SU-DHL-6 (cell line): ENCODE results near the gene APRT.

ENCODE experiments used
- H2AFZ ChIP-seq: fragments of 200-600 bp; sonication (generic); 2 replicates; pipeline ENCODE4 v1.6.1; 2014; ENCODE audit warnings: low read depth, mild to moderate bottlenecking, moderate library complexity, mixed read lengths, antibody characterized with exemption, low read length; ENCODE audit not compliant: severe bottlenecking
- H3F3A ChIP-seq: fragments of 200-600 bp; shearing (Covaris generic); 2 replicates; pipeline ENCODE4 v1.6.0; 2016; ENCODE audit warnings: antibody characterized with exemption, mild to moderate bottlenecking; ENCODE audit not compliant: insufficient read depth
- H3K27ac ChIP-seq: fragments of 200-600 bp; sonication (generic); 2 replicates; pipeline ENCODE4 v1.5.1; 2016; ENCODE audit warnings: low read depth, mild to moderate bottlenecking, low read length, moderate library complexity, mixed read lengths
- H3K27me3 ChIP-seq: fragments of 200-600 bp; sonication (generic), shearing (Covaris generic); 2 replicates; pipeline ENCODE4 v1.6.0; 2014; ENCODE audit warnings: mild to moderate bottlenecking, low read length
- H3K36me3 ChIP-seq: fragments of 200-600 bp; sonication (generic); 2 replicates; pipeline ENCODE4 v1.6.1; 2014; ENCODE audit warnings: mild to moderate bottlenecking, low read length, mixed read lengths
- H3K4me2 ChIP-seq: fragments of 300-600, 200-600 bp; shearing (Covaris generic), sonication (generic); 2 replicates; pipeline ENCODE4 v1.6.0; 2014; ENCODE audit warnings: low read length, low read depth, mild to moderate bottlenecking; ENCODE audit not compliant: poor library complexity, severe bottlenecking
- H3K4me3 ChIP-seq: fragments of 200-600 bp; sonication (generic); 2 replicates; pipeline ENCODE4 v1.5.1; 2014; ENCODE audit warnings: antibody characterized with exemption, low read length, mild to moderate bottlenecking, mixed read lengths; ENCODE audit not compliant: insufficient read depth, poor library complexity, severe bottlenecking
- H3K79me2 ChIP-seq: fragments of 200-600 bp; sonication (generic); 2 replicates; pipeline ENCODE4 v1.6.1; 2014; ENCODE audit warnings: mild to moderate bottlenecking, low read length, moderate library complexity; ENCODE audit not compliant: insufficient read depth
- H3K9ac ChIP-seq: fragments of 200-600 bp; sonication (generic); 2 replicates; pipeline ENCODE4 v1.7.0; 2014; ENCODE audit warnings: mild to moderate bottlenecking, low read length
- H3K9me2 ChIP-seq: fragments of 200-600 bp; sonication (generic); replicated peaks from 2 replicates; pipeline ENCODE4 v1.6.1; 2014; ENCODE audit warnings: low read length; ENCODE audit not compliant: insufficient read depth
- H3K9me3 ChIP-seq: fragments of 200-600 bp; sonication (generic); 2 replicates; pipeline ENCODE4 v1.6.1; 2014; ENCODE audit warnings: low read length, mixed read lengths; ENCODE audit not compliant: insufficient read depth
- H4K20me1 ChIP-seq: fragments of 200-600 bp; sonication (generic); 2 replicates; pipeline ENCODE4 v1.6.1; 2014; ENCODE audit warnings: low read depth, mild to moderate bottlenecking, antibody characterized with exemption, low read length, moderate library complexity, mixed read lengths
- EZH2phosphoT487 ChIP-seq: fragments of 200-600 bp; sonication (generic), shearing (Covaris generic); conservative IDR thresholded peaks from 2 replicates; pipeline ENCODE4 v1.6.1; 2018; ENCODE audit warnings: mild to moderate bottlenecking, antibody characterized with exemption, low read length, moderate library complexity, mixed read lengths
- TF ChIP-seq, protein P1 (sequence below): fragments of 200-600 bp; sonication (generic); IDR thresholded peaks from one replicate; pipeline ENCODE4 v1.5.1; 2017; ENCODE audit warnings: antibody characterized with exemption, mild to moderate bottlenecking, low read length, moderate library complexity; ENCODE audit not compliant: insufficient read depth, poor library complexity, severe bottlenecking

The APRT gene

GRCh38 chr16:88806491-88807111 is 5.1 kb downstream of the APRT start:
- Histone ChIP-seq H4K20me1 (no peaks in the 10 kb centered on the region), H3K27me3 (no peaks in the 10 kb centered on the region), H3F3A (peaks cover 45% of the 10 kb centered on the region), H3K9ac (no peak overlapping the region), H3K9me3 (no peaks in the 10 kb centered on the region), H3K9me2 (no peaks in the 10 kb centered on the region), H3K36me3 (no peaks in the 10 kb centered on the region), H3K4me3 (no peak overlapping the region), H3K79me2 (peaks cover 25% of the 10 kb centered on the region), H3K27ac (no peak overlapping the region), H2AFZ (no peak overlapping the region), H3K4me2 (no peak overlapping the region)
- TF ChIP-seq, protein P1, sequence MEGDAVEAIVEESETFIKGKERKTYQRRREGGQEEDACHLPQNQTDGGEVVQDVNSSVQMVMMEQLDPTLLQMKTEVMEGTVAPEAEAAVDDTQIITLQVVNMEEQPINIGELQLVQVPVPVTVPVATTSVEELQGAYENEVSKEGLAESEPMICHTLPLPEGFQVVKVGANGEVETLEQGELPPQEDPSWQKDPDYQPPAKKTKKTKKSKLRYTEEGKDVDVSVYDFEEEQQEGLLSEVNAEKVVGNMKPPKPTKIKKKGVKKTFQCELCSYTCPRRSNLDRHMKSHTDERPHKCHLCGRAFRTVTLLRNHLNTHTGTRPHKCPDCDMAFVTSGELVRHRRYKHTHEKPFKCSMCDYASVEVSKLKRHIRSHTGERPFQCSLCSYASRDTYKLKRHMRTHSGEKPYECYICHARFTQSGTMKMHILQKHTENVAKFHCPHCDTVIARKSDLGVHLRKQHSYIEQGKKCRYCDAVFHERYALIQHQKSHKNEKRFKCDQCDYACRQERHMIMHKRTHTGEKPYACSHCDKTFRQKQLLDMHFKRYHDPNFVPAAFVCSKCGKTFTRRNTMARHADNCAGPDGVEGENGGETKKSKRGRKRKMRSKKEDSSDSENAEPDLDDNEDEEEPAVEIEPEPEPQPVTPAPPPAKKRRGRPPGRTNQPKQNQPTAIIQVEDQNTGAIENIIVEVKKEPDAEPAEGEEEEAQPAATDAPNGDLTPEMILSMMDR: no peak
- TF ChIP-seq EZH2phosphoT487: no peak

DNA sequence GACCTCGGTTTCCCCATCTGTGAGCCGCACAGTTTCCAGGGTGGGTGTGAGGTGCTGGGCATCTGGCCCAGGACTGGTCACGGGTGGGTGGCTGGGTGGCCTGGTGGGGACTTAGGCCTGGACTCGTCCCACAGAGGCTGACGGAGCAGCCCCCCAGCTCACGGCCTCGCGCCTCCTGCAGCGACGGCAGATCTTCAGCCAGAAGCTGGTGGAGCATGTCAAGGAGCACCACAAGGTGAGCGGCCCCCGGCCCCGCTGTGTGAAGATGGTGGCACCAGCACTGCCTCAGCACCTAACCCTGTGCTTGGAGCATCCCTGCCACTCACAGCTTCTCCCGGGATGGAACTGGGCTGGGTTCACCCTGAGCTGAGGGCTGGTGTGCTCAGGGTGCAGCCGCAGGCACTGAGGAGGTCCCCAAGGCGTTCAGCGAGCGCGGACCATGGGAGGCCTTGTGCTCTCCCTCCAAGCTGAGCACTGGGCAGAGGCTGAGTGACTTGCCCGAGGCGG is 5.8 kb downstream of the APRT start:
- Histone ChIP-seq H3K27ac (no peak overlapping the region), H3K27me3 (no peaks in the 10 kb centered on the region), H3K36me3 (no peaks in the 10 kb centered on the region), H3F3A (peaks cover 44% of the 10 kb centered on the region), H3K4me3 (no peak overlapping the region), H2AFZ (no peak overlapping the region), H3K79me2 (peaks cover 22% of the 10 kb centered on the region), H3K9me2 (no peaks in the 10 kb centered on the region), H3K4me2 (no peak overlapping the region), H3K9me3 (no peaks in the 10 kb centered on the region), H3K9ac (no peak overlapping the region), H4K20me1 (no peaks in the 10 kb centered on the region)
- TF ChIP-seq, protein P1: no peak
- TF ChIP-seq EZH2phosphoT487: no peak

DNA sequence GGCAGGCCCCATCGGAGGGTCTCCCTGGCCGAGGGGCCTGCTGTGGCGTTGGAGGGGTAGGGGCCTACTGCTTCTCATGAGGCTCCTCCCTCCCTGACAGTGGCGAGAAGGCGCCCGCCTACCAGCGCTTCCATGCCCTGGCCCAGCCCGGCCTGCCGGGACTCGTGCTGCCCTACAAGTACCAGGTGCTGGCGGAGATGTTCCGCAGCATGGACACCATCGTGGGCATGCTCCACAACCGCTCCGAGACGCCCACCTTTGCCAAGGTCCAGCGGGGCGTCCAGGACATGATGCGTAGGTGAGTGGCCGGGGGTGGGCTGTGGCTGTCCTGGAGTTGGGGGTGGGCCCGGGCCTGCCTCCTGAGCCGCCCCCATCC is 6.4 kb downstream of the APRT start:
- Histone ChIP-seq H2AFZ (no peak overlapping the region), H3K9ac (peak overlapping the region; percentile 99), H4K20me1 (no peaks in the 10 kb centered on the region), H3K27me3 (no peaks in the 10 kb centered on the region), H3K4me3 (no peak overlapping the region), H3K4me2 (peak overlapping the region; percentile 93), H3F3A (peaks cover 38% of the 10 kb centered on the region), H3K9me2 (no peaks in the 10 kb centered on the region), H3K9me3 (no peaks in the 10 kb centered on the region), H3K36me3 (no peaks in the 10 kb centered on the region), H3K27ac (no peak overlapping the region), H3K79me2 (peaks cover 18% of the 10 kb centered on the region)
- no peak for TF ChIP-seq EZH2phosphoT487

- peak overlapping the region; percentile 93 for H3K4me2 ChIP-seq
Measured at GRCh38 chr16:88804552-88805339, 7.0 kb downstream of the APRT start.

More at GRCh38 chr16:88804552-88805339, 7.0 kb downstream of the APRT start:
- TF ChIP-seq, protein P1: no peak
- no peak for TF ChIP-seq EZH2phosphoT487
- H2AFZ ChIP-seq: no peak overlapping the region
- peaks cover 18% of the 10 kb centered on the region for H3K79me2 ChIP-seq
- peak overlapping the region; percentile 99 for H3K9ac ChIP-seq
- no peaks in the 10 kb centered on the region for H3K9me3 ChIP-seq
- no peaks in the 10 kb centered on the region for H4K20me1 ChIP-seq
- peak overlapping the region; percentile 90 for H3K27ac ChIP-seq
- H3K36me3 ChIP-seq: no peaks in the 10 kb centered on the region
- no peaks in the 10 kb centered on the region for H3K27me3 ChIP-seq
- H3K9me2 ChIP-seq: no peaks in the 10 kb centered on the region
- peaks cover 32% of the 10 kb centered on the region for H3F3A ChIP-seq
- peak overlapping the region; percentile 97 for H3K4me3 ChIP-seq
